HepG2 (cell line): ENCODE data around the gene TMEM184B. TPM values are rescaled to one million over a fixed set of nuclear protein-coding genes. Genes with fewer than 3 reads are reported as not detected.

Source experiments
- ATAC-seq: fragments of 200-7000 bp; cut with Tn5 transposase; 3 replicates; pipeline ENCODE4 v1.9.1; 2020; ENCODE audit warnings: mild to moderate bottlenecking, moderate library complexity
- BruUV-seq: library from RNA; stranded (reverse); fragments of 400-500 nt; replicated peaks from 2 replicates; lab custom pipeline; 2021; lab: Mats Ljungman, UMichigan
- CTCF ChIA-PET: fragments of 300-600 bp; formaldehyde crosslinking; extraction: SDS; loops from one replicate; lab custom pipeline; 2021; ENCODE audit warnings: low total read pairs, inconsistent platforms, low intra/inter-chr PET ratio; lab: Yijun Ruan, JAX
- POLR2A ChIA-PET: fragments of 350-600 bp; sonication (Branson Sonifier 250); formaldehyde crosslinking; loops from one replicate; lab custom pipeline; 2020; ENCODE audit warnings: antibody characterized with exemption, inconsistent platforms; lab: Yijun Ruan, JAX
- DNase-seq: peaks from one replicate; pipeline ENCODE4 v3.0.0-alpha.2; 2015; ENCODE audit warnings: low spot score
- FAIRE-seq: peaks from 3 replicates; lab custom pipeline; 2011; peaks lifted over from hg19 to GRCh38; lab: Jason Lieb, UNC
- H2AFZ ChIP-seq: one replicate; pipeline ENCODE4 v1.6.1; 2011; ENCODE audit warnings: low read length, inconsistent platforms
- H3K27ac ChIP-seq: fragments of 300-600 bp; 3 replicates; pipeline ENCODE4 v1.8.0; 2011; ENCODE audit warnings: mixed run types, mild to moderate bottlenecking, mixed read lengths, low read length, inconsistent platforms; ENCODE audit not compliant: insufficient read depth; ENCODE audit errors: extremely low read length
- H3K27me3 ChIP-seq, 2 experiments: fragments of 200-600 bp in 1 of 2; 2 replicates in 1 of 2; 3 replicates in 1 of 2; pipeline versions ENCODE4 v1.6.0 to v1.8.0; 2011; ENCODE audit warnings: low read length in 2 of 2, mild to moderate bottlenecking in 2 of 2, moderate library complexity in 2 of 2, inconsistent platforms in 1 of 2; ENCODE audit not compliant: insufficient read depth in 2 of 2, control insufficient read depth in 1 of 2
- H3K36me3 ChIP-seq, 2 experiments: fragments of 200-600 bp in 1 of 2; replicated peaks in 1 of 2; 2 replicates in 1 of 2; 3 replicates in 1 of 2; pipeline versions ENCODE4 v1.5.1 to v1.8.0; 2011; ENCODE audit warnings: low read length in 2 of 2, inconsistent platforms in 1 of 2; ENCODE audit not compliant: insufficient read depth in 2 of 2, control insufficient read depth in 1 of 2
- H3K4me1 ChIP-seq: 2 replicates; pipeline ENCODE4 v1.5.1; 2012; ENCODE audit warnings: low read length, inconsistent platforms; ENCODE audit not compliant: insufficient read depth
- H3K4me2 ChIP-seq: 2 replicates; pipeline ENCODE4 v1.6.0; 2011; ENCODE audit warnings: low read depth, low read length, inconsistent platforms
- H3K4me3 ChIP-seq, 3 experiments: fragments of 200-600 bp in 1 of 3; sonication (generic), shearing (Covaris generic) in 1 of 3; replicated peaks in 1 of 3; 2 replicates each; pipeline ENCODE4 v1.5.1; 2011 to 2016; ENCODE audit warnings: low read length in 3 of 3, inconsistent platforms in 2 of 3, low read depth in 2 of 3, mild to moderate bottlenecking in 2 of 3, control low read depth in 1 of 3, mixed read lengths in 1 of 3; ENCODE audit not compliant: insufficient read depth in 1 of 3
- H3K79me2 ChIP-seq: one replicate; pipeline ENCODE4 v1.6.1; 2011; ENCODE audit warnings: low read length, inconsistent platforms; ENCODE audit not compliant: insufficient read depth
- H3K9ac ChIP-seq: 2 replicates; pipeline ENCODE4 v1.6.0; 2011; ENCODE audit warnings: mild to moderate bottlenecking, low read depth, low read length, inconsistent platforms; ENCODE audit not compliant: insufficient read depth
- H3K9me3 ChIP-seq: 2 replicates; pipeline ENCODE4 v1.5.1; 2012; ENCODE audit warnings: mild to moderate bottlenecking, low read length
- H4K20me1 ChIP-seq: 2 replicates; pipeline ENCODE4 v1.6.0; 2011; ENCODE audit warnings: inconsistent platforms, mild to moderate bottlenecking, low read length, moderate library complexity; ENCODE audit not compliant: insufficient read depth
- AGO2 ChIP-seq: fragments of 200-400 bp; formaldehyde crosslinking; optimal IDR thresholded peaks from 2 replicates; pipeline ENCODE3; 2017; ENCODE audit warnings: mild to moderate bottlenecking, low read depth, low read length, moderate library complexity
- CHD4 ChIP-seq: fragments of 200-600 bp; sonication (generic); IDR thresholded peaks from 2 replicates; pipeline ENCODE4 v1.7.0; 2017; ENCODE audit warnings: mild to moderate bottlenecking, low read length, borderline replicate concordance
- PAF1 ChIP-seq: IDR thresholded peaks from 2 replicates; pipeline ENCODE4 v1.6.1; 2016; ENCODE audit warnings: missing genetic modification reagents, missing compliant biosample characterization
- RAD21 ChIP-seq: fragments of 450-650 bp; formaldehyde crosslinking; IDR thresholded peaks from 2 replicates; pipeline ENCODE4 v1.5.0; 2020; ENCODE audit warnings: mild to moderate bottlenecking
- RBFOX2 ChIP-seq: fragments of 200-400 bp; formaldehyde crosslinking; IDR thresholded peaks from 2 replicates; pipeline ENCODE4 v1.6.1; 2017; ENCODE audit warnings: low read depth, mild to moderate bottlenecking, low read length
- RFXAP ChIP-seq: sonication (generic); formaldehyde crosslinking; IDR thresholded peaks from 2 replicates; pipeline ENCODE4 v1.4.0; 2020; ENCODE audit warnings: missing genetic modification reagents, borderline replicate concordance
- STAG1 ChIP-seq: sonication (generic); formaldehyde crosslinking; IDR thresholded peaks from 2 replicates; pipeline ENCODE4 v1.4.0; 2020; ENCODE audit warnings: missing genetic modification reagents
- TEAD3 ChIP-seq: optimal IDR thresholded peaks from 2 replicates; pipeline ENCODE3; 2016; ENCODE audit warnings: borderline replicate concordance
- ZFAT ChIP-seq: sonication (generic); formaldehyde crosslinking; conservative IDR thresholded peaks from 2 replicates; pipeline ENCODE4 v1.8.1; 2023; ENCODE audit warnings: missing genetic modification reagents, inconsistent platforms
- ZNF207 ChIP-seq: fragments of 450-650 bp; IDR thresholded peaks from 2 replicates; pipeline ENCODE4 v1.6.1; 2016; ENCODE audit warnings: antibody characterized with exemption, borderline replicate concordance
- ZNF619 ChIP-seq: sonication (generic); formaldehyde crosslinking; IDR thresholded peaks from 2 replicates; pipeline ENCODE4 v1.4.0; 2020; ENCODE audit warnings: mild to moderate bottlenecking, missing genetic modification reagents
- ZSCAN25 ChIP-seq: sonication (generic); formaldehyde crosslinking; IDR thresholded peaks from 2 replicates; pipeline ENCODE4 v1.8.0; 2022; ENCODE audit warnings: mild to moderate bottlenecking, missing genetic modification reagents
- WGBS: methylation state at CpG from one replicate; pipeline ENCODE4 v1.1.6; 2017; ENCODE audit warnings: low lambda C conversion rate; 5-methylcytosine and 5-hydroxymethylcytosine counted together
- in situ Hi-C: cut with HindIII; loops from 2 replicates; pipeline ENCODE4 v1.10.0; 2017; ENCODE audit warnings: low pct_unique_long_range_greater_than_20kb; ENCODE audit not compliant: extremely low pct_ligation_motif_present
- intact Hi-C: fragments of 100-400 bp; cut with micrococcal nuclease; formaldehyde crosslinking; loops from one replicate; pipeline ENCODE4 v1.10.0; 2022; ENCODE audit not compliant: unreplicated experiment
- polyA plus RNA-seq, 8 experiments: library from polyadenylated mRNA; depleted of rRNA in 3 of 8; stranded (reverse) in 7 of 8; unstranded in 1 of 8; fragments of >200 nt; fragmentation: Illumina TruSeq in 4 of 8; extraction: Trizol in 4 of 8; gene quantifications; 2 replicates each; pipeline versions ENCODE4 v1.2.1 to v1.2.3, GENCODE V29; 2011 to 2016; ENCODE audit warnings: low read depth in 4 of 8, missing spikeins in 1 of 8, mixed read lengths in 1 of 8; ENCODE audit not compliant: insufficient read depth in 1 of 8
- total RNA-seq, 5 experiments: library from RNA; depleted of rRNA; stranded (reverse); fragments of >200 nt; fragmentation: Illumina TruSeq; extraction: Trizol; gene quantifications; 2 replicates each; pipeline ENCODE4 v1.2.3, GENCODE V29; 2016; ENCODE audit warnings: low read depth in 1 of 5
- TF ChIP-seq, protein P1 (sequence below): sonication (generic); formaldehyde crosslinking; IDR thresholded peaks from 2 replicates; pipeline ENCODE4 v1.9.0; 2022; ENCODE audit warnings: missing genetic modification reagents, mild to moderate bottlenecking, borderline replicate concordance
- TF ChIP-seq, protein P2 (sequence below): sonication (generic); formaldehyde crosslinking; IDR thresholded peaks from 2 replicates; pipeline ENCODE4 v1.5.1; 2020; ENCODE audit warnings: mild to moderate bottlenecking, missing genetic modification reagents, moderate library complexity
- TF ChIP-seq, protein P3 (sequence below): sonication (generic); formaldehyde crosslinking; IDR thresholded peaks from 2 replicates; pipeline ENCODE4 v1.8.0; 2022; ENCODE audit warnings: mild to moderate bottlenecking, missing genetic modification reagents; ENCODE audit not compliant: insufficient replicate concordance

TMEM184B gene
- total and polyA plus RNA-seq, 2 of the 13 experiments (the other 11 are each of a cell fraction or from before 2014, with no cell fraction given): 15.9 to 16.0 TPM

DNA sequence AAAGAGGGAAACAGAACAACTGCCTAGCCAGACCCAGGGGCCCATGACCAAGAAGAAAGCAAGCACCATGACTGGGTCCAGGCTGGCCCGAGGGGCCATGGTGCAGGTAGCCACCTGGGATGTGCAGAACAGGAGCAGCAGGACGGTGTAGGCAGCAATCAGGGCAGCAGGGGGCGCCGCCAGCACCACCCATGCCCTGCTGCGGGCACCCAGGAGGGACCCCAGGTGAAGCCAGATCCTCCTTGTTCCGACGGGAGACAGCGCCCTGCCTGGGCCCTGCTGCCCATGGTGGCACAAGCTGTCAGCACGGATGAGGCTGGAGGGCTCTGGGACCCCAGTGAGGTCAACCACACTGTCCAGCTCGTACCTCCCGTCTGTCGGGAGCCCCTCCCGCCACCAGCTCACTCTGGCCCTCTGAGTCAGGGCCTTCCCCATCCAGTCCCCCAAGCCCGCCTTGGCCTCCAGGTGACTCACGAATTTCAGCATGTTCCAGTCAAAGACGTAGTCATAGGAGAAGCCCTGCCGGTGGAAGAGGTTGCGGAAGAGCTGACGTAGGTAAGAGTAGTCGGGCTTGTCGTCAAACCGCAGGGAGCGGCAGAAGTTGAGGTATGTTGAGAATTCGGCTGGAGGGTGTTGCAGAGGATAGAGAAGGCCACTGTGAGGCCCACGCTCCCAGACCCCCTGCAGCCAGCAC lies 25.6 kb upstream of the TMEM184B start:
- in situ Hi-C loops: loop anchor here (5.0 kb wide), 1 partner anchor 54 kb away; no protein-coding TSS in a partner anchor
- H3K4me3 ChIP-seq: no peak overlapping the region
- FAIRE-seq: no peak
- TF ChIP-seq ZFAT (CRISPR knock-in tag) (no peak), TEAD3 (CRISPR knock-in tag) (peak; percentile 11), ZNF207 (no peak), ZNF619 (CRISPR knock-in tag) (0 out of 2 replicates have a peak, but pooled peaks have one; percentile 31), PAF1 (CRISPR knock-in tag) (no peak), STAG1 (CRISPR knock-in tag) (peak; percentile 78), ZSCAN25 (CRISPR knock-in tag) (no peak), RFXAP (CRISPR knock-in tag) (no peak), RBFOX2 (0 out of 2 replicates have a peak, but pooled peaks have one; percentile 21), AGO2 (peak; percentile 19), CHD4 (no peak), RAD21 (peak; percentile 75)
- TF ChIP-seq, protein P1, sequence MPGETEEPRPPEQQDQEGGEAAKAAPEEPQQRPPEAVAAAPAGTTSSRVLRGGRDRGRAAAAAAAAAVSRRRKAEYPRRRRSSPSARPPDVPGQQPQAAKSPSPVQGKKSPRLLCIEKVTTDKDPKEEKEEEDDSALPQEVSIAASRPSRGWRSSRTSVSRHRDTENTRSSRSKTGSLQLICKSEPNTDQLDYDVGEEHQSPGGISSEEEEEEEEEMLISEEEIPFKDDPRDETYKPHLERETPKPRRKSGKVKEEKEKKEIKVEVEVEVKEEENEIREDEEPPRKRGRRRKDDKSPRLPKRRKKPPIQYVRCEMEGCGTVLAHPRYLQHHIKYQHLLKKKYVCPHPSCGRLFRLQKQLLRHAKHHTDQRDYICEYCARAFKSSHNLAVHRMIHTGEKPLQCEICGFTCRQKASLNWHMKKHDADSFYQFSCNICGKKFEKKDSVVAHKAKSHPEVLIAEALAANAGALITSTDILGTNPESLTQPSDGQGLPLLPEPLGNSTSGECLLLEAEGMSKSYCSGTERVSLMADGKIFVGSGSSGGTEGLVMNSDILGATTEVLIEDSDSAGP: 0 out of 2 replicates have a peak, but pooled peaks have one; percentile 25
- TF ChIP-seq, protein P2, sequence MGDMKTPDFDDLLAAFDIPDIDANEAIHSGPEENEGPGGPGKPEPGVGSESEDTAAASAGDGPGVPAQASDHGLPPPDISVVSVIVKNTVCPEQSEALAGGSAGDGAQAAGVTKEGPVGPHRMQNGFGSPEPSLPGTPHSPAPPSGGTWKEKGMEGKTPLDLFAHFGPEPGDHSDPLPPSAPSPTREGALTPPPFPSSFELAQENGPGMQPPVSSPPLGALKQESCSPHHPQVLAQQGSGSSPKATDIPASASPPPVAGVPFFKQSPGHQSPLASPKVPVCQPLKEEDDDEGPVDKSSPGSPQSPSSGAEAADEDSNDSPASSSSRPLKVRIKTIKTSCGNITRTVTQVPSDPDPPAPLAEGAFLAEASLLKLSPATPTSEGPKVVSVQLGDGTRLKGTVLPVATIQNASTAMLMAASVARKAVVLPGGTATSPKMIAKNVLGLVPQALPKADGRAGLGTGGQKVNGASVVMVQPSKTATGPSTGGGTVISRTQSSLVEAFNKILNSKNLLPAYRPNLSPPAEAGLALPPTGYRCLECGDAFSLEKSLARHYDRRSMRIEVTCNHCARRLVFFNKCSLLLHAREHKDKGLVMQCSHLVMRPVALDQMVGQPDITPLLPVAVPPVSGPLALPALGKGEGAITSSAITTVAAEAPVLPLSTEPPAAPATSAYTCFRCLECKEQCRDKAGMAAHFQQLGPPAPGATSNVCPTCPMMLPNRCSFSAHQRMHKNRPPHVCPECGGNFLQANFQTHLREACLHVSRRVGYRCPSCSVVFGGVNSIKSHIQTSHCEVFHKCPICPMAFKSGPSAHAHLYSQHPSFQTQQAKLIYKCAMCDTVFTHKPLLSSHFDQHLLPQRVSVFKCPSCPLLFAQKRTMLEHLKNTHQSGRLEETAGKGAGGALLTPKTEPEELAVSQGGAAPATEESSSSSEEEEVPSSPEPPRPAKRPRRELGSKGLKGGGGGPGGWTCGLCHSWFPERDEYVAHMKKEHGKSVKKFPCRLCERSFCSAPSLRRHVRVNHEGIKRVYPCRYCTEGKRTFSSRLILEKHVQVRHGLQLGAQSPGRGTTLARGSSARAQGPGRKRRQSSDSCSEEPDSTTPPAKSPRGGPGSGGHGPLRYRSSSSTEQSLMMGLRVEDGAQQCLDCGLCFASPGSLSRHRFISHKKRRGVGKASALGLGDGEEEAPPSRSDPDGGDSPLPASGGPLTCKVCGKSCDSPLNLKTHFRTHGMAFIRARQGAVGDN (CRISPR knock-in tag): peak; percentile 34; the same call in 1 of the 2 replicates
- TF ChIP-seq, protein P3, sequence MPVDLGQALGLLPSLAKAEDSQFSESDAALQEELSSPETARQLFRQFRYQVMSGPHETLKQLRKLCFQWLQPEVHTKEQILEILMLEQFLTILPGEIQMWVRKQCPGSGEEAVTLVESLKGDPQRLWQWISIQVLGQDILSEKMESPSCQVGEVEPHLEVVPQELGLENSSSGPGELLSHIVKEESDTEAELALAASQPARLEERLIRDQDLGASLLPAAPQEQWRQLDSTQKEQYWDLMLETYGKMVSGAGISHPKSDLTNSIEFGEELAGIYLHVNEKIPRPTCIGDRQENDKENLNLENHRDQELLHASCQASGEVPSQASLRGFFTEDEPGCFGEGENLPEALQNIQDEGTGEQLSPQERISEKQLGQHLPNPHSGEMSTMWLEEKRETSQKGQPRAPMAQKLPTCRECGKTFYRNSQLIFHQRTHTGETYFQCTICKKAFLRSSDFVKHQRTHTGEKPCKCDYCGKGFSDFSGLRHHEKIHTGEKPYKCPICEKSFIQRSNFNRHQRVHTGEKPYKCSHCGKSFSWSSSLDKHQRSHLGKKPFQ (CRISPR knock-in tag): no peak

More for the DNA sequence above, 25.6 kb upstream of the TMEM184B start:
- intact Hi-C loops: loop anchor here (2.0 kb wide), 1 partner anchor 54 kb away; no protein-coding TSS in a partner anchor
- Histone ChIP-seq H3K36me3 (peaks cover 57 to 82% of the 10 kb centered on the region in 2 experiments), H3K9ac (no peak overlapping the region), H3K27ac (no peak overlapping the region), H3K27me3 (no peaks in the 10 kb centered on the region), H3K79me2 (peaks cover 3% of the 10 kb centered on the region), H3K4me2 (no peak overlapping the region), H3K9me3 (no peaks in the 10 kb centered on the region), H2AFZ (no peak overlapping the region), H4K20me1 (peaks cover 5% of the 10 kb centered on the region; the same call in 1 of the 2 replicates), H3K4me1 (no peaks in the 10 kb centered on the region)
- ChIA-PET CTCF (interaction anchor here (1.9 kb wide), 1 partner anchor 54 kb away, joined by 9 read pairs; no protein-coding TSS in a partner anchor), POLR2A (no interaction called here)
- DNase-seq: no peak
- no TSS peak for BruUV-seq
- 95% methylated on average over 19 of the region's 25 CpGs for whole genome bisulfite sequencing
- ATAC-seq: peak; percentile 76
